Osteoblast (primary cell): ENCODE data around the gene MTO1. TPM values are rescaled to one million over a fixed set of nuclear protein-coding genes. Genes with fewer than 3 reads are reported as not detected.

Source experiments
- DNase-seq: peaks from one replicate; pipeline ENCODE4 v3.0.0; 2011; ENCODE audit warnings: low spot score, mixed read lengths; ENCODE audit not compliant: insufficient read length; ENCODE audit errors: missing footprints
- H2AFZ ChIP-seq: 2 replicates; pipeline ENCODE4 v1.6.0; 2011; ENCODE audit warnings: mild to moderate bottlenecking, low read length
- H3K27ac ChIP-seq: 2 replicates; pipeline ENCODE4 v1.5.1; 2011; ENCODE audit warnings: mild to moderate bottlenecking, low read depth, low read length, moderate library complexity
- H3K27me3 ChIP-seq: 2 replicates; pipeline ENCODE4 v1.6.0; 2012; ENCODE audit warnings: mild to moderate bottlenecking, control low read depth, inconsistent platforms, low read length, moderate library complexity; ENCODE audit not compliant: insufficient read depth
- H3K36me3 ChIP-seq: 2 replicates; pipeline ENCODE4 v1.5.1; 2011; ENCODE audit warnings: mild to moderate bottlenecking, low read length, control low read depth, moderate library complexity; ENCODE audit not compliant: insufficient read depth
- H3K4me1 ChIP-seq: 2 replicates; pipeline ENCODE4 v1.5.1; 2011; ENCODE audit warnings: mild to moderate bottlenecking, low read length, control low read depth, moderate library complexity; ENCODE audit not compliant: insufficient read depth
- H3K4me2 ChIP-seq: 2 replicates; pipeline ENCODE4 v1.6.0; 2011; ENCODE audit warnings: mild to moderate bottlenecking, low read length; ENCODE audit not compliant: insufficient read depth
- H3K4me3 ChIP-seq: fragments of 200-600 bp; sonication (generic); 3 replicates; pipeline ENCODE4 v1.5.1; 2012; ENCODE audit warnings: mild to moderate bottlenecking, low read length, inconsistent platforms; ENCODE audit not compliant: insufficient read depth
- H3K79me2 ChIP-seq: 2 replicates; pipeline ENCODE4 v1.6.0; 2012; ENCODE audit warnings: mild to moderate bottlenecking, low read length, control low read depth, inconsistent platforms; ENCODE audit not compliant: insufficient read depth
- H3K9me3 ChIP-seq: 2 replicates; pipeline ENCODE4 v1.5.1; 2011; ENCODE audit warnings: low read depth, low read length, control low read depth
- H4K20me1 ChIP-seq: 2 replicates; pipeline ENCODE4 v1.6.0; 2012; ENCODE audit warnings: mild to moderate bottlenecking, low read length, control low read depth; ENCODE audit not compliant: insufficient read depth
- total RNA-seq: library from RNA; depleted of rRNA; stranded (reverse); fragments of >200 nt; gene quantifications from 2 replicates; pipeline ENCODE4 v1.2.3, GENCODE V29; 2012
- TF ChIP-seq, protein P1 (sequence below): IDR thresholded peaks from 2 replicates; pipeline ENCODE4 v1.5.1; 2011; ENCODE audit warnings: mild to moderate bottlenecking, low read depth, low read length, moderate library complexity; ENCODE audit errors: extremely low read depth

Gene MTO1
- total RNA-seq, 1 donor: 40.9 TPM

DNA sequence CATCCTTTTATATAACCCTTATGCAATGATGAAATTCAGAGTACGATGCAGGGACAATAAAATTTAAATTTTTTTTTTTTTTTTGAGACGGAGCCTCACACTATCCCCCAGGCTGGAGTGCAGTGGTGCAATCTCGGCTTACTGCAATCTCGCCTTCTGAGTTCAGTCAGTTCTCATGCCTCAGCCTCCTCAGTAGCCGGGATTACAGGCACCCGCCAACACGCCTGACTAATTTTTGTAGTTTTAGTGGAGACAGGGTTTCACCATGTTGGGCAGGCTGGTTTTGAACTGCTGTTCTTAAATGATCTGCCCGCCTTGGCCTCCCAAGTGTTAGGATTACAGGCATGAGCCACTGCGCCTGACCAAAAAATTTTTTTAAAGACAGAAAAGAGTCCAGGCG is 15.2 kb downstream of the MTO1 start:
- DNase-seq: no peak

DNA sequence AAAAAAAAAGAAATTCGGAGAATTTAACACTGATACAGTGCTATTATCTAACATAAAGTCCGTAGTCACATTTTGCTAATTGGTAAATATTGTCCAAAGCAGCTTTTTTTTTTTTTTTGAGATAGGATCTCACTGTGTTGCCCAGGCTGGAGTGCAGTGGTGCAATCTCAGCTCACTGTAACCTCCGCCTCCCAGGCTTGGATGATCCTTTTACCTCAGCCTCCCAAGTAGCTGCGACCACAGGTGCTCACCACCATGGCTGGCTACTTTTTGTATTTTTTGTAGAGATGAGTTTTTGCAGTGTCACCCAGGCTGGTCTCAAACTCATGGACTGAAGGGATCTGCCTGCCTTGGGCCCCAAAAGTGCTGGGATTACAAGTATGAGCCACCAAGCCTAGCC is 15.9 kb downstream of the MTO1 start:
- Histone ChIP-seq H3K27me3 (no peaks in the 10 kb centered on the region), H2AFZ (no peak overlapping the region), H3K4me3 (no peak overlapping the region), H3K4me1 (no peaks in the 10 kb centered on the region), H3K79me2 (no peaks in the 10 kb centered on the region), H3K36me3 (peaks cover 58% of the 10 kb centered on the region), H4K20me1 (no peaks in the 10 kb centered on the region), H3K9me3 (no peaks in the 10 kb centered on the region), H3K27ac (no peak overlapping the region), H3K4me2 (no peak overlapping the region)
- TF ChIP-seq, protein P1, sequence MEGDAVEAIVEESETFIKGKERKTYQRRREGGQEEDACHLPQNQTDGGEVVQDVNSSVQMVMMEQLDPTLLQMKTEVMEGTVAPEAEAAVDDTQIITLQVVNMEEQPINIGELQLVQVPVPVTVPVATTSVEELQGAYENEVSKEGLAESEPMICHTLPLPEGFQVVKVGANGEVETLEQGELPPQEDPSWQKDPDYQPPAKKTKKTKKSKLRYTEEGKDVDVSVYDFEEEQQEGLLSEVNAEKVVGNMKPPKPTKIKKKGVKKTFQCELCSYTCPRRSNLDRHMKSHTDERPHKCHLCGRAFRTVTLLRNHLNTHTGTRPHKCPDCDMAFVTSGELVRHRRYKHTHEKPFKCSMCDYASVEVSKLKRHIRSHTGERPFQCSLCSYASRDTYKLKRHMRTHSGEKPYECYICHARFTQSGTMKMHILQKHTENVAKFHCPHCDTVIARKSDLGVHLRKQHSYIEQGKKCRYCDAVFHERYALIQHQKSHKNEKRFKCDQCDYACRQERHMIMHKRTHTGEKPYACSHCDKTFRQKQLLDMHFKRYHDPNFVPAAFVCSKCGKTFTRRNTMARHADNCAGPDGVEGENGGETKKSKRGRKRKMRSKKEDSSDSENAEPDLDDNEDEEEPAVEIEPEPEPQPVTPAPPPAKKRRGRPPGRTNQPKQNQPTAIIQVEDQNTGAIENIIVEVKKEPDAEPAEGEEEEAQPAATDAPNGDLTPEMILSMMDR: no peak
- DNase-seq: no peak

More for the DNA sequence above, 15.2 kb downstream of the MTO1 start:
- Histone ChIP-seq H3K4me3 (no peak overlapping the region), H3K79me2 (no peaks in the 10 kb centered on the region), H3K36me3 (peaks cover 51% of the 10 kb centered on the region), H3K4me2 (no peak overlapping the region), H3K9me3 (no peaks in the 10 kb centered on the region), H3K27ac (no peak overlapping the region), H3K27me3 (no peaks in the 10 kb centered on the region), H2AFZ (no peak overlapping the region), H3K4me1 (no peaks in the 10 kb centered on the region), H4K20me1 (no peaks in the 10 kb centered on the region)
- TF ChIP-seq, protein P1: no peak

DNA sequence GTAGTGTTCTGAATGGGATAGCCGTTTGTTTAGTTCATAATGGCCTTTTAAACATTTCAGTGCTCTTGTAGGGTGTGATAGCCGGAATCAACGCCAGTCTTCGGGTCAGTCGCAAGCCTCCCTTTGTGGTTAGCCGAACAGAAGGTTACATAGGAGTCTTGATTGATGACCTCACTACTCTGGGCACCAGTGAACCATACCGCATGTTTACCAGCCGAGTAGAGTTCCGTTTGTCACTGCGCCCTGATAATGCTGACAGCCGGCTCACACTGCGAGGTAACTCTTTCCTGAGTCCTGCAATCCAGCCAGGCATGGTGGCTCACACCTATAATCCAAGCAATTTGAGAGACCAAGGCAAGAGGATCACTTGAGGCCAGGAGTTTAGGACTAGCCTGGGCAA is 20.4 kb downstream of the MTO1 start:
- DNase-seq: no peak
- H3K36me3 ChIP-seq: peaks cover 69% of the 10 kb centered on the region
- TF ChIP-seq, protein P1: no peak

DNA sequence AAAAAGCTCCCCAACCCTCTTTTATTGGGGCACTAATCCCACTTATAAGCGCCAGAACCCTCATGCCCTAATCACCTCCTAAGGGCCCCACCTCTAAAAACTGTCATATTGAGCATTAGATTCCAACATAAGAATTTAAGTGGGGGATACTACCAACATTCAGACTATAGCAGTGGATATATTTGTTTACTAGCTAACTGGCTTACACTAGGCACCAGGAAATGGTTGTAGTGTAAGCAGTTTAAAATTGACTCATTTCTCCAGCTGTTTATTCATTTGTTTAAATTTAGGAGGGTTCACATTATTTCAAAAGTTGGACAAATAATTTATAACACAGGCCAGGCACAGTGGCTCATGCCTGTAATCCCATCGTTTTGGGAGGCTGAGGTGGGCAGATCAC is 22.9 kb downstream of the MTO1 start:
- H3K4me1 ChIP-seq: no peaks in the 10 kb centered on the region
- no peaks in the 10 kb centered on the region for H3K27me3 ChIP-seq
- H4K20me1 ChIP-seq: no peaks in the 10 kb centered on the region
- no peak overlapping the region for H3K27ac ChIP-seq
- H2AFZ ChIP-seq: no peak overlapping the region
- DNase-seq: peak; percentile 65
- H3K4me3 ChIP-seq: no peak overlapping the region
- peaks cover 74% of the 10 kb centered on the region for H3K36me3 ChIP-seq
- H3K4me2 ChIP-seq: no peak overlapping the region
- TF ChIP-seq, protein P1: no peak
- no peaks in the 10 kb centered on the region for H3K9me3 ChIP-seq
- H3K79me2 ChIP-seq: no peaks in the 10 kb centered on the region

More for the DNA sequence above, 20.4 kb downstream of the MTO1 start:
- H4K20me1 ChIP-seq: no peaks in the 10 kb centered on the region
- no peaks in the 10 kb centered on the region for H3K79me2 ChIP-seq
- H3K4me2 ChIP-seq: no peak overlapping the region
- no peak overlapping the region for H2AFZ ChIP-seq
- no peaks in the 10 kb centered on the region for H3K4me1 ChIP-seq
- no peak overlapping the region for H3K4me3 ChIP-seq
- no peak overlapping the region for H3K27ac ChIP-seq
- no peaks in the 10 kb centered on the region for H3K27me3 ChIP-seq
- no peaks in the 10 kb centered on the region for H3K9me3 ChIP-seq
